H9 (cell line): ENCODE results near the gene HSPA2. TPM values are rescaled to one million over a fixed set of nuclear protein-coding genes. Genes with fewer than 3 reads are reported as not detected.
A peak's percentile ranks its signal among the peaks of the same experiment; 100 is the strongest.

Experiments
- DNase-seq: peaks from one replicate; pipeline ENCODE4 v3.0.0-alpha.2; 2017
- H2AFZ ChIP-seq: one replicate; pipeline ENCODE4 v1.6.1; 2013; ENCODE audit warnings: mild to moderate bottlenecking, low read length, control low read depth, moderate library complexity
- H2AK5ac ChIP-seq: 2 replicates; pipeline ENCODE4 v1.6.1; 2013; ENCODE audit warnings: low read length, control low read depth, mixed read lengths; ENCODE audit not compliant: insufficient read length
- H2BK120ac ChIP-seq: one replicate; pipeline ENCODE4 v1.6.1; 2013; ENCODE audit warnings: low read depth, mild to moderate bottlenecking, low read length, control low read depth, inconsistent platforms; ENCODE audit not compliant: poor library complexity, severe bottlenecking
- H2BK12ac ChIP-seq: 2 replicates; pipeline ENCODE4 v1.6.1; 2013; ENCODE audit warnings: low read length, control low read depth, mixed read lengths, low read depth; ENCODE audit not compliant: insufficient read length
- H2BK15ac ChIP-seq: 2 replicates; pipeline ENCODE4 v1.6.1; 2013; ENCODE audit warnings: low read depth, low read length, control low read depth
- H2BK20ac ChIP-seq: one replicate; pipeline ENCODE4 v1.6.1; 2013; ENCODE audit warnings: low read depth, mild to moderate bottlenecking, low read length, control low read depth, inconsistent platforms; ENCODE audit not compliant: poor library complexity, severe bottlenecking
- H2BK5ac ChIP-seq: 2 replicates; pipeline ENCODE4 v1.6.1; 2013; ENCODE audit warnings: low read length, control low read depth, mixed read lengths; ENCODE audit not compliant: insufficient read length
- H3K14ac ChIP-seq: 2 replicates; pipeline ENCODE4 v1.6.1; 2013; ENCODE audit warnings: low read length, control low read depth; ENCODE audit not compliant: insufficient read depth
- H3K18ac ChIP-seq: 2 replicates; pipeline ENCODE4 v1.6.1; 2013; ENCODE audit warnings: low read depth, mild to moderate bottlenecking, mixed read lengths, low read length, control low read depth; ENCODE audit not compliant: insufficient read length
- H3K23ac ChIP-seq: 2 replicates; pipeline ENCODE4 v1.6.1; 2013; ENCODE audit warnings: low read length, control low read depth, mixed read lengths, low read depth; ENCODE audit not compliant: insufficient read length
- H3K23me2 ChIP-seq: 2 replicates; pipeline ENCODE4 v1.6.1; 2013; ENCODE audit warnings: low read depth, mild to moderate bottlenecking, mixed read lengths, low read length, control low read depth; ENCODE audit not compliant: insufficient read length, poor library complexity, severe bottlenecking
- H3K27ac ChIP-seq: 2 replicates; pipeline ENCODE4 v1.5.1; 2013; ENCODE audit warnings: low read length, control low read depth, mixed read lengths, low read depth; ENCODE audit not compliant: insufficient read length
- H3K27me3 ChIP-seq: 2 replicates; pipeline ENCODE4 v1.6.1; 2013; ENCODE audit warnings: low read length, control low read depth, inconsistent platforms; ENCODE audit not compliant: insufficient read depth
- H3K4ac ChIP-seq: 2 replicates; pipeline ENCODE4 v1.6.1; 2013; ENCODE audit warnings: low read depth, mild to moderate bottlenecking, control low read depth, inconsistent platforms, low read length, moderate library complexity
- H3K4me1 ChIP-seq: 2 replicates; pipeline ENCODE4 v1.6.1; 2013; ENCODE audit warnings: low read length, control low read depth, inconsistent platforms; ENCODE audit not compliant: insufficient read depth
- H3K4me2 ChIP-seq: 2 replicates; pipeline ENCODE4 v1.6.1; 2013; ENCODE audit warnings: low read length, control low read depth, mixed read lengths; ENCODE audit not compliant: insufficient read length, insufficient read depth
- H3K56ac ChIP-seq: 2 replicates; pipeline ENCODE4 v1.6.1; 2013; ENCODE audit warnings: low read depth, mild to moderate bottlenecking, mixed read lengths, low read length, control low read depth; ENCODE audit not compliant: insufficient read length
- H3K79me1 ChIP-seq: 2 replicates; pipeline ENCODE4 v1.6.1; 2013; ENCODE audit warnings: low read depth, mild to moderate bottlenecking, moderate library complexity, low read length, control low read depth, inconsistent platforms; ENCODE audit not compliant: insufficient read depth, poor library complexity, severe bottlenecking
- H3K79me2 ChIP-seq: 2 replicates; pipeline ENCODE4 v1.6.1; 2013; ENCODE audit warnings: low read length, control low read depth, inconsistent platforms; ENCODE audit not compliant: insufficient read depth
- H3K9ac ChIP-seq: 2 replicates; pipeline ENCODE4 v1.6.1; 2013; ENCODE audit warnings: low read length, control low read depth, mixed read lengths; ENCODE audit not compliant: insufficient read length; ENCODE audit errors: extremely low read depth
- H3K9me3 ChIP-seq: one replicate; pipeline ENCODE4 v1.6.1; 2013; ENCODE audit warnings: low read depth, low read length, inconsistent platforms; ENCODE audit not compliant: control insufficient read depth
- H3T11ph ChIP-seq: one replicate; pipeline ENCODE4 v1.6.1; 2013; ENCODE audit warnings: mild to moderate bottlenecking, low read length, control low read depth, inconsistent platforms
- H4K20me1 ChIP-seq: one replicate; pipeline ENCODE4 v1.6.1; 2013; ENCODE audit not compliant: control insufficient read depth, insufficient read length, insufficient read depth
- H4K5ac ChIP-seq: 2 replicates; pipeline ENCODE4 v1.6.1; 2013; ENCODE audit warnings: low read depth, mild to moderate bottlenecking, mixed read lengths, low read length, control low read depth; ENCODE audit not compliant: insufficient read length
- H4K8ac ChIP-seq: replicated peaks from 2 replicates; pipeline ENCODE4 v1.6.1; 2013; ENCODE audit warnings: low read length, control low read depth, mixed read lengths, low read depth; ENCODE audit not compliant: insufficient read length
- H4K91ac ChIP-seq: 2 replicates; pipeline ENCODE4 v1.6.1; 2013; ENCODE audit warnings: low read depth, mild to moderate bottlenecking, moderate library complexity, mixed read lengths, low read length, control low read depth; ENCODE audit not compliant: insufficient read length
- H3K27ac Mint-ChIP-seq, 3 experiments: 2 replicates in 2 of 3; 3 replicates in 1 of 3; pipeline ENCODE4 v1.8.0; 2020 to 2021; ENCODE audit warnings: mixed read lengths in 3 of 3, mild to moderate bottlenecking in 1 of 3, moderate library complexity in 1 of 3
- H3K27me3 Mint-ChIP-seq: 2 replicates; pipeline ENCODE4 v1.8.0; 2021; ENCODE audit warnings: low read depth, mild to moderate bottlenecking, moderate library complexity, mixed read lengths
- H3K36me3 Mint-ChIP-seq, 3 experiments: 2 replicates in 2 of 3; 3 replicates in 1 of 3; pipeline ENCODE4 v1.8.0; 2020 to 2021; ENCODE audit warnings: low read depth in 3 of 3, mixed read lengths in 3 of 3; ENCODE audit not compliant: insufficient read depth in 1 of 3
- H3K4me1 Mint-ChIP-seq, 2 experiments: 2 replicates each; pipeline ENCODE4 v1.8.0; 2020; ENCODE audit warnings: mixed read lengths in 2 of 2
- H3K4me3 Mint-ChIP-seq, 2 experiments: 2 replicates in 1 of 2; 3 replicates in 1 of 2; pipeline ENCODE4 v1.8.0; 2020 to 2021; ENCODE audit warnings: mild to moderate bottlenecking in 2 of 2, mixed read lengths in 2 of 2, moderate library complexity in 1 of 2
- H3K9me3 Mint-ChIP-seq, 2 experiments: 2 replicates in 1 of 2; 3 replicates in 1 of 2; pipeline ENCODE4 v1.8.0; 2020; ENCODE audit warnings: mild to moderate bottlenecking in 2 of 2, mixed read lengths in 2 of 2, moderate library complexity in 1 of 2
- WGBS: extraction: QIAGEN DNeasy Blood & Tissue Kit; methylation state at CpG from one replicate; pipeline ENCODE4 v1.1.7; 2013; ENCODE audit warnings: missing lambda C conversion rate, low lambda C conversion rate, mixed read lengths; ENCODE audit not compliant: insufficient read length; ENCODE audit errors: extremely low coverage; 5-methylcytosine and 5-hydroxymethylcytosine counted together
- total RNA-seq: library from RNA; stranded (reverse); gene quantifications from 2 replicates; pipeline ENCODE4 v1.2.1, GENCODE V29; 2021
- TF ChIP-seq, protein P1 (sequence below): fragments of 200-600 bp; sonication (generic); conservative IDR thresholded peaks from 3 replicates; pipeline ENCODE4 v1.8.0; 2021; ENCODE audit warnings: antibody characterized with exemption, mild to moderate bottlenecking

Gene HSPA2
- total RNA-seq, 1 experiment from 2014 or later: 25.8 TPM

DNA sequence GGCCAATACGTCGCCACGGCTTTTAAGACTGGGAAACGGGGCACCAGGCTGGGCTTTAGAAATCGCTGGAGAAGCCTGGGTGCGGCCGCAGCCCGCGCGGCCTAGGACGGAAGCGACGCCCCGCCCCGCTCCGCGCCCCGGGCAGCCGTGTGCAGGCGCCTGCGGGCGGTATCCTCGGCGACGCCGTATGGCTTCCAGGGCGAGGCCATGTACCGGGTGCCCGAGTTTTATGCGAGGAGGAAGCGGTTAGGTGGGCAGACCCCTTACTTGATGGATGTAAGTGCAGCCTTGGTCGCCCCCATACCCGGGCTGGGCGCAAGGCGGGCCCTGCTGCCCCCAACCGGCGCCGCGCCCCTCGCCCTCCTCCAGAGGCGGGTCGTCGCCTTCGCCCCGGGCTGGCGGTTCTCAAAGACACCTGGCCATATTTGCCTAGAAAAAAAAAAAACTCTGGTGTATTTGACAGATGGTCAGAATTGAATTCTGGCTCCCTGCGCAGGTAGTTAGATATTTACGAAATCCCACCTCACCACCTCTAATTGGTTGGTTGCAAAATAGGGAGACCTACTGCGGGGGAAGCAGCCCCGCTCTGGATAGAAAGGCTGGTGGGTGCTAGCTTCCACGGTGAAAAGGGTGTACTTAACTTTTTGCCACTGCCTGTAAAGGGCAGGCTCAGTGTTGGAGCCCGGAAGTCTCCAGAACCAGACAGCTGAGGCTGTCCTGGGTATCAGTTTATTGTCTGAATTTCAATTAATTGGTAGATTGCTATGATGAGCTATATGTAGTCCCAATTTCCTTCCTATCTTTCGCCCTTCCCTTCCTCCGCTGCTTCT is 9.5 kb downstream of the HSPA2 start, which contains the start of gene PPP1R36:
Gene PPP1R36 (plus strand): TSS at position 171 of the 830 bp plus-strand sequence. CDS start 37 bp downstream, at position 208.
- Histone ChIP-seq H2BK15ac (no peak within 1 kb of the TSS), H3K14ac (no peak within 1 kb of the TSS), H3K27me3 (no peaks in the 10 kb centered on the region; the same call in 1 of the 2 replicates), H3K4me1 (no peaks in the 10 kb centered on the region), H3K23me2 (peaks cover 2% of the 10 kb centered on the region), H4K5ac (no peak within 1 kb of the TSS), H4K20me1 (no peaks in the 10 kb centered on the region), H3K27ac (no peak within 1 kb of the TSS), H2AFZ (no peak within 1 kb of the TSS), H2AK5ac (no peak within 1 kb of the TSS), H3K18ac (no peak within 1 kb of the TSS), H3T11ph (no peak within 1 kb of the TSS), H3K9ac (no peak within 1 kb of the TSS), H2BK120ac (no peak within 1 kb of the TSS), H3K23ac (no peak within 1 kb of the TSS), H3K4ac (no peak within 1 kb of the TSS), H3K9me3 (no peaks in the 10 kb centered on the region), H4K8ac (no peak within 1 kb of the TSS), H3K79me1 (no peaks in the 10 kb centered on the region), H4K91ac (no peak within 1 kb of the TSS), H2BK20ac (no peak within 1 kb of the TSS), H3K79me2 (no peaks in the 10 kb centered on the region), H3K56ac (no peak within 1 kb of the TSS), H2BK12ac (no peak within 1 kb of the TSS), H2BK5ac (no peak within 1 kb of the TSS), H3K4me2 (peak within 1 kb of the TSS; percentile 43)
- TF ChIP-seq, protein P1, sequence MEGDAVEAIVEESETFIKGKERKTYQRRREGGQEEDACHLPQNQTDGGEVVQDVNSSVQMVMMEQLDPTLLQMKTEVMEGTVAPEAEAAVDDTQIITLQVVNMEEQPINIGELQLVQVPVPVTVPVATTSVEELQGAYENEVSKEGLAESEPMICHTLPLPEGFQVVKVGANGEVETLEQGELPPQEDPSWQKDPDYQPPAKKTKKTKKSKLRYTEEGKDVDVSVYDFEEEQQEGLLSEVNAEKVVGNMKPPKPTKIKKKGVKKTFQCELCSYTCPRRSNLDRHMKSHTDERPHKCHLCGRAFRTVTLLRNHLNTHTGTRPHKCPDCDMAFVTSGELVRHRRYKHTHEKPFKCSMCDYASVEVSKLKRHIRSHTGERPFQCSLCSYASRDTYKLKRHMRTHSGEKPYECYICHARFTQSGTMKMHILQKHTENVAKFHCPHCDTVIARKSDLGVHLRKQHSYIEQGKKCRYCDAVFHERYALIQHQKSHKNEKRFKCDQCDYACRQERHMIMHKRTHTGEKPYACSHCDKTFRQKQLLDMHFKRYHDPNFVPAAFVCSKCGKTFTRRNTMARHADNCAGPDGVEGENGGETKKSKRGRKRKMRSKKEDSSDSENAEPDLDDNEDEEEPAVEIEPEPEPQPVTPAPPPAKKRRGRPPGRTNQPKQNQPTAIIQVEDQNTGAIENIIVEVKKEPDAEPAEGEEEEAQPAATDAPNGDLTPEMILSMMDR: no peak
- H3K4me1 Mint-ChIP-seq: peaks cover 17 to 24% of the 10 kb centered on the region in 2 experiments
- no peaks in the 10 kb centered on the region for H3K9me3 Mint-ChIP-seq
- no peaks in the 10 kb centered on the region for H3K36me3 Mint-ChIP-seq
- H3K4me3 Mint-ChIP-seq: peak within 1 kb of the TSS; percentile 56 to 74
- H3K27ac Mint-ChIP-seq: peak within 1 kb of the TSS in 1 of 3 experiments; percentile 36; a peak in 2 of 7 replicates
- WGBS: no CpG with 5 or more reads among the region's 54 CpGs
- H3K27me3 Mint-ChIP-seq: peaks cover 15% of the 10 kb centered on the region
- DNase-seq: peak; percentile 42
